Stimulated activated CD4-positive, alpha-beta T cell treated with anti-CD3 and anti-CD28 coated beads, Interleukin-2, amount 100 ng/mL, for 48 hours (primary cell): ENCODE data around the gene C19orf25.

Source experiments
- DNase-seq, 2 donors: peaks; one replicate each; pipeline ENCODE4 v3.0.0-alpha.2; 2020

The C19orf25 gene

GRCh38 chr19:1460033-1460995 is 18.7 kb downstream of the C19orf25 start:
- no peak for DNase-seq

GRCh38 chr19:1459479-1459878 is 19.5 kb downstream of the C19orf25 start:
- no peak for DNase-seq

GRCh38 chr19:1457892-1458291 is 21.1 kb downstream of the C19orf25 start:
- no peak for DNase-seq

GRCh38 chr19:1457031-1457739 is 21.8 kb downstream of the C19orf25 start:
- no peak for DNase-seq

GRCh38 chr19:1456121-1456900 is 22.7 kb downstream of the C19orf25 start:
- no peak for DNase-seq

- peak; percentile 51 to 59 for DNase-seq
Measured at GRCh38 chr19:1455336-1456120, 23.5 kb downstream of the C19orf25 start.

GRCh38 chr19:1455002-1455335 is 24.0 kb downstream of the C19orf25 start:
- DNase-seq = no peak

- no peak for DNase-seq
Measured at GRCh38 chr19:1453525-1454364, 25.3 kb downstream of the C19orf25 start.

- DNase-seq = no peak
Measured at GRCh38 chr19:1452802-1453524, 26.1 kb downstream of the C19orf25 start.

GRCh38 chr19:1451916-1452801 is 26.9 kb downstream of the C19orf25 start:
- DNase-seq = no peak

- no peak for DNase-seq
Measured at GRCh38 chr19:1450735-1451731, 28.0 kb downstream of the C19orf25 start.

- no peak for DNase-seq
Measured at GRCh38 chr19:1449467-1450442, 29.3 kb downstream of the C19orf25 start, which contains the start of gene APC2. TSS of gene APC2 (plus strand) at chr19:1450121. CDS start at chr19:1453002, 2,881 bp downstream.

GRCh38 chr19:1447944-1448343 is 31.1 kb downstream of the C19orf25 start:
- no peak for DNase-seq

GRCh38 chr19:1447504-1447903 is 31.5 kb downstream of the C19orf25 start:
- no peak for DNase-seq

GRCh38 chr19:1446713-1447481 is 32.1 kb downstream of the C19orf25 start:
- DNase-seq = no peak
